Heart right ventricle (tissue), 16 donors: ENCODE measurements around the gene KLF2. TPM values are rescaled to one million over a fixed set of nuclear protein-coding genes. Genes with fewer than 3 reads are reported as not detected.
A peak's percentile ranks its signal among the peaks of the same experiment; 100 is the strongest.
"Not testable (repeated sequence)": the region's sequence is repeated elsewhere in the genome, so short reads cannot be mapped to it uniquely, and the experiment has no call there.

Experiments used
- ATAC-seq, 8 donors: fragments of 200-7000 bp; cut with Tn5 transposase; one replicate each; pipeline ENCODE4 v1.9.1; 2020; ENCODE audit warnings: mild to moderate bottlenecking in 8 of 8, moderate library complexity in 8 of 8, moderate number of reproducible peaks in 1 of 8
- DNase-seq, 2 donors: peaks; one replicate each; pipeline ENCODE4 v3.0.0-alpha.2; 2020
- H3K27ac ChIP-seq, 10 donors: fragments of 200-600 bp; sonication (generic) in 2 of 10; one replicate each; pipeline versions ENCODE4 v1.5.0 to v1.8.0; 2020 to 2022; ENCODE audit warnings: mild to moderate bottlenecking in 3 of 10
- H3K27me3 ChIP-seq, 7 donors: fragments of 200-600 bp; one replicate each; pipeline ENCODE4 v1.8.0; 2021 to 2022; ENCODE audit warnings: mild to moderate bottlenecking in 2 of 7
- H3K36me3 ChIP-seq, 9 donors: fragments of 200-600 bp; sonication (generic) in 1 of 9; one replicate each; pipeline versions ENCODE4 v1.5.0 to v1.8.0; 2020 to 2022; ENCODE audit warnings: mild to moderate bottlenecking in 2 of 9
- H3K4me1 ChIP-seq, 9 donors: fragments of 200-600 bp; sonication (generic) in 1 of 9; one replicate each; pipeline versions ENCODE4 v1.5.0 to v1.8.0; 2020 to 2022; ENCODE audit warnings: mild to moderate bottlenecking in 4 of 9
- H3K4me3 ChIP-seq, 10 donors: fragments of 200-600 bp; sonication (generic) in 2 of 10; one replicate each; pipeline versions ENCODE4 v1.5.0 to v1.8.0; 2020 to 2022; ENCODE audit warnings: mild to moderate bottlenecking in 7 of 10, moderate library complexity in 2 of 10
- H3K9me3 ChIP-seq, 11 donors: fragments of 200-600 bp in 10 of 11; sonication (generic) in 2 of 11; one replicate each; pipeline versions ENCODE4 v1.5.0 to v1.8.0; 2013 to 2022; ENCODE audit warnings: mild to moderate bottlenecking in 2 of 11, control low read depth in 1 of 11, moderate library complexity in 1 of 11
- CTCF ChIP-seq, 9 donors: fragments of 200-600 bp; sonication (generic) in 2 of 9; IDR thresholded peaks; one replicate each; pipeline versions ENCODE4 v1.5.0 to v1.8.0; 2021 to 2022; ENCODE audit warnings: antibody characterized with exemption in 9 of 9, mild to moderate bottlenecking in 5 of 9, moderate library complexity in 1 of 9
- WGBS, 2 donors: extraction: QIAGEN DNeasy Blood & Tissue Kit; methylation state at CpG; one replicate each; pipeline ENCODE4 v1.1.7; 2013; ENCODE audit warnings: inconsistent platforms in 1 of 2; 5-methylcytosine and 5-hydroxymethylcytosine counted together
- intact Hi-C, 10 donors: fragments of 100-400 bp; cut with DNase I; formaldehyde crosslinking; loops; one replicate each; pipeline versions ENCODE4 v1.11.1 to v1.14.2; 2022
- polyA plus RNA-seq, 2 donors: library from polyadenylated mRNA; stranded (reverse); fragments of 200-250 nt; gene quantifications; one replicate each; pipeline ENCODE4 v1.2.3, GENCODE V29; 2013
- total RNA-seq, 10 donors: library from RNA; stranded (reverse); fragmentation: NEBNext Ultra II Directional in 3 of 10; extraction: Animal tissue kit (Norgen Biotek cat#: 25700) in 3 of 10; gene quantifications; one replicate each; pipeline versions ENCODE4 v1.2.1 to v1.2.4, GENCODE V29; 2021 to 2023
- donor health status: Arrhythmogenic right ventricular cardiomyopathy.
- donor health status: ischemic (EF 13 %, LVEDD 7.1; RV severe dilation, severe dysfunction).
- donor health status: healthy with polysubstance abuse.
- donor health status: DM: no; HTN: yes; CAD: no.
- donor health status: DM: no; HTN: no; CAD: no.
- donor health status: ischemic (EF 25% LVEDD 6.9; RV normal size, moderate dysfunction).
- donor health status: ischemic (EF 25% LVEDD 5.7; RV mildly dilated, moderate dysfunction).
- donor health status: healthy.
- donor health status: DM: yes; HTN: yes; CAD: no.
- donor health status: Ischemic cardiomyopathy.
- donor health status: ischemic (EF 35%, LVEDD 5.7; RV mildly dilated, moderate dysfunction).
- donor health status: nonischemic (EF 11% LVEDD 7.7; RV severe dilation, severe dysfunction).
- donor health status: DM: yes; HTN: yes; CAD: no.
- donor health status: PGD.
- donor health status: ischemic (EF 29% LVEDD 5.4; RV normal size, mild dysfunction).
- donor health status: nonischemic (EF 23%, LVEDD 6.1; RV moderate dilation, normal function).

The KLF2 gene
- total and polyA plus RNA-seq, 12 donors = 22.4 to 76.2 (median 50.4) TPM

GRCh38 chr19:16340654-16341053, 16.0 kb downstream of the KLF2 start:
- 93 to 95% methylated on average over 3 of the region's 3 CpGs for WGBS, 2 donors
- peak overlapping the region in 8 of 10 donors; percentile 20 to 95 (median 89) for H3K27ac ChIP-seq
- H3K36me3 ChIP-seq = no peaks in the 10 kb centered on the region
- intact Hi-C loops = no loop called here
- H3K4me1 ChIP-seq = peaks cover 16 to 72% (median 53%) of the 10 kb centered on the region in 9 donors
- DNase-seq (no peak), ATAC-seq (no peak)
- no peak for TF ChIP-seq CTCF (IDR thresholded peaks at IDR 0.05)
- no peak overlapping the region for H3K4me3 ChIP-seq
- H3K27me3 ChIP-seq = no peaks in the 10 kb centered on the region
- no peaks in the 10 kb centered on the region for H3K9me3 ChIP-seq

GRCh38 chr19:16342002-16342715, 17.5 kb downstream of the KLF2 start:
- no peaks in the 10 kb centered on the region for H3K27me3 ChIP-seq
- no peaks in the 10 kb centered on the region for H3K36me3 ChIP-seq
- DNase-seq (peak in 1 of 2 donors; percentile 68), ATAC-seq (peak; percentile 64 to 87 (median 82))
- H3K9me3 ChIP-seq = no peaks in the 10 kb centered on the region
- peak overlapping the region; percentile 73 to 95 (median 90) for H3K27ac ChIP-seq
- intact Hi-C loops = no loop called here
- H3K4me1 ChIP-seq = peaks cover 16 to 87% (median 66%) of the 10 kb centered on the region in 9 donors
- H3K4me3 ChIP-seq = no peak overlapping the region
- TF ChIP-seq CTCF (IDR thresholded peaks at IDR 0.05) = no peak
- 28 to 38% methylated on average over 10 of the region's 10 CpGs for WGBS, 2 donors

- Histone ChIP-seq H3K36me3 (no peaks in the 10 kb centered on the region), H3K27ac (peak overlapping the region; percentile 73 to 95 (median 90)), H3K4me3 (no peak overlapping the region), H3K9me3 (no peaks in the 10 kb centered on the region), H3K27me3 (no peaks in the 10 kb centered on the region), H3K4me1 (peaks cover 12 to 89% (median 64%) of the 10 kb centered on the region in 9 donors)
- no peak for TF ChIP-seq CTCF (IDR thresholded peaks at IDR 0.05)
- intact Hi-C loops = no loop called here
- DNase-seq (no peak), ATAC-seq (no peak)
- WGBS, 2 donors = 96% methylated on average over 7 of the region's 7 CpGs
Observed at GRCh38 chr19:16343156-16343555, 18.5 kb downstream of the KLF2 start.

GRCh38 chr19:16345457-16345856, 20.8 kb downstream of the KLF2 start:
- no peaks in the 10 kb centered on the region for H3K36me3 ChIP-seq
- TF ChIP-seq CTCF (IDR thresholded peaks at IDR 0.05) = no peak
- peaks cover 5 to 83% (median 58%) of the 10 kb centered on the region in 9 donors for H3K4me1 ChIP-seq
- H3K27ac ChIP-seq = peak overlapping the region; percentile 45 to 95 (median 76)
- no peaks in the 10 kb centered on the region for H3K27me3 ChIP-seq
- WGBS, 2 donors = 62 to 74% methylated on average over 4 of the region's 4 CpGs
- H3K9me3 ChIP-seq = no peaks in the 10 kb centered on the region
- intact Hi-C loops = loop anchor here in 3 of 10 donors (5.0 kb wide), 1 partner anchor 37 kb away; no protein-coding TSS in a partner anchor
- DNase-seq (no peak), ATAC-seq (peak in 5 of 8 donors; percentile 11 to 39 (median 18))
- H3K4me3 ChIP-seq = no peak overlapping the region

- DNase-seq, ATAC-seq, H3K9me3 ChIP-seq, H3K4me3 ChIP-seq, H3K27me3 ChIP-seq, H3K36me3 ChIP-seq: not testable (repeated sequence)
- Histone ChIP-seq H3K4me1 (peaks cover 2 to 82% (median 52%) of the 10 kb centered on the region in 9 donors), H3K27ac (peak overlapping the region; percentile 40 to 95 (median 74))
- intact Hi-C loops = loop anchor here in 3 of 10 donors (5.0 kb wide), 1 partner anchor 35 kb away; no protein-coding TSS in a partner anchor
- 68 to 78% methylated on average over 4 of the region's 4 CpGs for WGBS, 2 donors
Observed at GRCh38 chr19:16347099-16347498, 22.5 kb downstream of the KLF2 start.
